HG03045 (cell line): ENCODE data around the gene HTRA1.

Experiments
- ATAC-seq: cut with Tn5 transposase; IDR thresholded peaks from one replicate; pipeline ENCODE4 v1.9.1; 2021; ENCODE audit warnings: mild to moderate bottlenecking, moderate library complexity; ENCODE audit not compliant: unreplicated experiment

Gene HTRA1

DNA sequence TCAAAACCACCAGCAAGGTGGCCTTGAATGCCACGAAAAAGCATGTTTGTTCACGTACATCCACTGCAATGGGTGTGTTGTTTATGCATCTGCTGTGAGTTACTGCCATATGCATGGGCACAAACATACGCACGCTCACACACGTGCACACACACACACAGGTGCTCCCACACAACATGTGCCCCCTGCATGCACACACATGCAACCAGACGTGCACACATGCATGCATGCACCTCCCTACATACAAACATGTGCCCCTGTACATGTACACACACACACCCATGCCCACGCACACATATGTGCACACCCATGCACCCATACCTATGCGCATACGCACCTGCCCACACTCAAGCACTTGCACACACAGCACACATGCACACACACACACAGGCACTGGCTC, 89.1 kb downstream of the HTRA1 start:
- ATAC-seq = no peak

GRCh38 chr10:122550983-122551382, 89.6 kb downstream of the HTRA1 start:
- no peak for ATAC-seq

- no peak for ATAC-seq
Observed at GRCh38 chr10:122551450-122551849, 90.1 kb downstream of the HTRA1 start.

GRCh38 chr10:122553341-122553740, 92.0 kb downstream of the HTRA1 start:
- no peak for ATAC-seq

- no peak for ATAC-seq
Observed at GRCh38 chr10:122554131-122555036, 93.0 kb downstream of the HTRA1 start.

GRCh38 chr10:122555442-122555841, 94.1 kb downstream of the HTRA1 start:
- ATAC-seq = no peak

DNA sequence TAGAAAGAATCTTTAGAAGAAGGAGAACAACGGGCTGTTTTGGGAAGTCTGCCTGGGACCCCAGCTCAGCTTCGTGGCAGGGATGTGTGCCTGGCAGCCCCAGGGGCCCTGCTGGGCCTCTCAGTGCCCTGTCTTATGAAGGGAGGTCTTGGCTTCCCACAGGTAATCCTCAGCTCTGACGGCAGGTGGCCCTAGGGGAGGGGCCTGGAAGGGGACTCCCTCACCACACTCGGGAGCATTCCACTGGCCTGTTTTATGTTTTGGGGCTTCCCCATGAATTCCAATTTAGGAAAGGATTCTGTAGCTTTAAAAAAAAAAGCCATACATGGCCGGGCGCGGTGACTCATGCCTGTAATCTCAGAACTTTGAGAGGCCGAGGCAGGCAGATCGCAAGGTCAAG, 96.2 kb downstream of the HTRA1 start:
- no peak for ATAC-seq

GRCh38 chr10:122558452-122558851, 97.1 kb downstream of the HTRA1 start:
- no peak for ATAC-seq

- ATAC-seq = no peak
Observed at GRCh38 chr10:122559228-122559627, 97.9 kb downstream of the HTRA1 start.

DNA sequence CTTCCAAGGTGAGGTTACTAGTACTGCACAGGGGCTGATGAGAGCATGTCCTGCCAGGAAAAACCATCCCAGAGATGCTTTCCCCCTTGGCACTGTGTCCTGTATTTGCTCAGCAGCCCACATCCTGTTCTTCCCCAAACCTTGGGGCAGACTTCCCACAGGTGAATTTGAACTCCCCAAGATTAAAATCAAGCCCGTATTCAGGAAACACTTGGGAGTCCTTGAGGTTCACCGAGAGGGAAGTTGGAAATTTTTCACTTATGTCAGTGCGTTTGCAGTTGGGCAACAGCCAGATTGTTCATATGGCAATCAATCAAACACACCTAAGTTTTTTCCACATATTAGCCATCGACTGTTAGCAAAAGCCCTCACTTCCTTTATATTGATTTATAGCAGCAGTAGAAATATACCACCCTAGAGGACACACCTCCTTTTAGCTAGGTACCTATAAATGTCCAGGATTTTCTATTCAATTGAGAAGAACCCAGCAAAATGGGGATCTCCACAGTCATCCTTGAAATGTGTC, 99.0 kb downstream of the HTRA1 start, which contains the start of gene DMBT1:
DMBT1 (plus strand) TSS at position 476 of the 526 bp plus-strand sequence; CDS start at position 493, 17 bp downstream.
- no peak for ATAC-seq

DNA sequence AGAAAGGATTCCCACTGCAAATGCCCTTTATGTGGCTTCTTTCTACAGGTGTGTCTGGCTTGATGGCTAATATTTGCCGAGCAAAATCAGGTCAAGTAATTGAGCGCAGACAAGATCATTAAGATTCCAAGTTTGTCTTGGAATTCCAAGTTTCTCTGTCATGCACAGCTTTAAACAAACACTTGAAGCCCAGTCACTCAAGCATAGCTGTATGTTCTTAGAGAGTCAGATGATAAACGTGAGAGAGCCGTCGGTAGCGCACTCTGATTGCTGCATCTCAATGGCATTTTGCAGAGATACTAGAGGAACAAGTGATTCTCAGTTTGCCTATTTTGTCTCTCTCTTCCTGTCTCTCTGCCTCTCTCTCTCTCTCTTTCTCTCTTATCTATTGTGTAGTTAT, 99.9 kb downstream of the HTRA1 start:
- no peak for ATAC-seq

- ATAC-seq = no peak
Observed at GRCh38 chr10:122561792-122562191, 100.4 kb downstream of the HTRA1 start.
